HG03064 (cell line): ENCODE data around the gene NT5C.

Experiments used
- ATAC-seq: cut with Tn5 transposase; IDR thresholded peaks from one replicate; pipeline ENCODE4 v1.9.1; 2021; ENCODE audit warnings: low read depth; ENCODE audit not compliant: unreplicated experiment

Gene NT5C

GRCh38 chr17:75097865-75098264 is 33.7 kb downstream of the NT5C start:
- ATAC-seq = no peak

GRCh38 chr17:75096082-75096625 is 35.4 kb downstream of the NT5C start:
- ATAC-seq = no peak

GRCh38 chr17:75094871-75095399 is 36.6 kb downstream of the NT5C start:
- no peak for ATAC-seq

DNA sequence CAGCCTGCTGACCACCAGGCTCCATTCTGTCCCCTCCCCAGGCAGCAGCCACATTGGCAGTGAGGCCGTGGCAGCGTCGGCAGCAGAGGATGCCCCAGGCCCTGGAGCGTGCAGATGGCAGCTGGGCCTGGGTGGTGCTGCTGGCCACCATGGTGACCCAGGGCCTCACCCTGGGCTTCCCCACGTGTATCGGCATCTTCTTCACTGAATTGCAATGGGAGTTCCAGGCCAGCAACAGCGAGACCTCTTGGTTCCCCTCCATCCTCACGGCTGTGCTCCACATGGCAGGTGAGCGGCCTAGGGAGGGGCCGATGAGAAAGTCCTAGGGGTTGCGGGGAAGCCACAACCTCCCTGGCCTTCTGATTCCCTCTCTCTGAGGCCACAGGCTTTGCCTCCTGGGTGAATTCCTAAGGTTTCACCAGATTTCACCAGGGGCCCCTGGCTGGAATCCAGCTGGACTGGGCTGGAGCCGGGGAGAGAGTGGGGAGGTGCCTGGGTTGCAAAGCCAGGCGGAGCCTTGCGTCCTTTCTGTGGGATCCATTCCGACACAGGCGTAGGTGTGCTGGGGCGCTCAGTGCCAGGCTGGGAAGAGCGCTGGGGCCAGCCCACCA is 37.9 kb downstream of the NT5C start:
- no peak for ATAC-seq

DNA sequence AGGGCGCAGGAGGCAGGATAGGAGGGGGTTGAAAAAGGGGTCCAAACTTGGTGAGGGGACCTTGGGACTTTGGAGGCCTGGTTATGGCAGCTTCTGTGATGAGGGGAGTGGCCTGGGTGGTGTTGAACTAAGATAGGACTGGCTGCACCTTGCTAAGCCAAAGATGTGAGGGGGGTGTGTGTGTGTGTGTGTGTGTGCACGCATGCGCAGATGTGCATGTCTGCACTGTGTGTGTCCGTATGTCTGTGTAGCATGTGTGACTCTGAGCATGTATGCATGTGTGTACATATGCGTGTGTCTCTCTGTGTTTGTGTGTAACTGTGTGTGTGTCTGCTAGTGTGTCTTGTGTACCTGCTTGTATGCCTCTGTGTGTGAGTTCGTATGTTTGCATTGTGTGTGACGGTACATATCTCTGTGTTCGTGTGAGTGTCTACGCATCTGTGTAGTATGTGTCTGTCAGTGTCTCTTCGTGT is 39.7 kb downstream of the NT5C start:
- no peak for ATAC-seq

- ATAC-seq = no peak
Observed at GRCh38 chr17:75090871-75091854, 40.4 kb downstream of the NT5C start.

- ATAC-seq = no peak
Observed at GRCh38 chr17:75088465-75089417, 42.8 kb downstream of the NT5C start.

DNA sequence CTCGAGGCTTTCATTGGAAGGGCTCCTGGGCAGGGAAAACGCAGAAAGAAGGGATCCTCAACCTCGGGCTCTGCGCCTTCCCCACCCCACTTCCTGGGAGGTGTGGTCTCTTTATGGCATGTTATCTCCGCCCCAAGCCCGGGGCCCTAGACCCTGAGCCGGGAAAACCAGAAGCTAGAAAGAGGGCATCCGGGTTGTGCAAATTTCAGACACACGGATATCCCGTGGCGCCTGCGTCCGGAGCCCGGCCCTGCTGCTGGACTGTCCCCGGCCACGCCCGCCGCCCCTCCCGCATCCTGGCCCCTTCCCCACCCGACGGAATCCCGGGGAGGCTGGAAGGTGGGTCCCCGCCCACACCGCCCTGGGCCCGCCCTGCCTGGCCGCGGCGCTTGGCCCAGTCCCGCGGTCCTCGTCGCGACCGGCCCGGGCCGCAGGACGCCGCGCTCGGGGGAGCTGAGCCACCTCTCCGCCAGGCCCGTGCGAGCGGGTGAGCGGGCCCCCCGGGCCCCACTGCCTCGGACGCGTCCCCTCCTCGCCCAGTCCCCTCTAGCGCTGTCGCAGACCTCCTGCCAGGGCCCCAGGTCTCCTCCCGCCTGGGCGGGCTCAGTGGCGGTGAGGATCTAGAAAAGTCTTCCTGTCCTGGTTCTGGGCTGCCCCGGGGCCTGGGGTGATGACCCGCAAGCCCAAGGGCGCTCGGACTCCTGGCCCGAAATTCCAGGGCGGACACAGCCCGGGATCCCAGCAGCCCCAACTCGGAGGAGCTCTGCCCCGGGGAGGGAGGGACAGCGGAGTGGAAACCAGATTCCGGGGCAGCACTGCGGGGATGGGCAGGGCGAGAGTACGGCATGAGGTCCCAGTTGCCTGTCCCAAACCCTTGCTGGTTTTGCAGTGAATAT is 43.7 kb downstream of the NT5C start, which contains the start of gene SLC16A5:
SLC16A5 (plus strand) TSS at position 397 of the 896 bp plus-strand sequence. CDS start 5,683 bp downstream, outside the sequence.
- ATAC-seq = no peak

GRCh38 chr17:75087182-75087557 is 44.4 kb downstream of the NT5C start:
- no peak for ATAC-seq

- ATAC-seq = no peak
Observed at GRCh38 chr17:75086496-75087181, 44.9 kb downstream of the NT5C start.

DNA sequence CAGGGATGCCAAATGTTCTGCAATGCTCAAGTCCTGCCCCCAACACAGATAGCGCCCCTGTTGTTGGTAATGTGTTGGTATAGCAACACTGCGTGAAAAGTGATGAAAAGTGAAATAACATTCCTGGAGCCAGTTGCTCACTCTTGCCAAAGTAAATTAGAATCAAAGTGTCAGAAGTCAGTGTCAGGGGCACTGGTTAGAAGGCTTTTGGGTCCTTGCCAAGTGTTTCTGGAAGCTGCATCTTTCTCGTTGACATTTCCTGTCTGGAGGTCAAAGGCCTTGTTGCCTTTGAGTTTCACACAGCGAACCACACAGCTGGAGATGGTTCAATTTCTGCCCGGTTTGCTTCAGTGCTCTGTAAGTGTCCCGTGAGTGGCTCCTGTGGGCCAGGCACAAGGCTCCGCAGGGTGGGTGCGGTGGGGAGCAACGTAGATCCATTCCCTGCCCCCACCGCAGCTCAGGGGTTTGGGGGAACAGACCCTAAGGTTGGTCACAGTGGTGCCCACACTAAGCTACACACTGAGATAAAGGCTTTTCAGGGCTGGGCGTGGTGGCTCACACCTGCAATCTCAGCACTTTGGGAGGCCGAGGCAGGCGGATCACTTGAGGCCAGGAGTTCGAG is 47.4 kb downstream of the NT5C start:
- ATAC-seq = no peak

- no peak for ATAC-seq
Observed at GRCh38 chr17:75082683-75083082, 48.9 kb downstream of the NT5C start.

GRCh38 chr17:75081611-75082540 is 49.7 kb downstream of the NT5C start:
- ATAC-seq = no peak
